ENCODE results near the gene INSL3.

DNA sequence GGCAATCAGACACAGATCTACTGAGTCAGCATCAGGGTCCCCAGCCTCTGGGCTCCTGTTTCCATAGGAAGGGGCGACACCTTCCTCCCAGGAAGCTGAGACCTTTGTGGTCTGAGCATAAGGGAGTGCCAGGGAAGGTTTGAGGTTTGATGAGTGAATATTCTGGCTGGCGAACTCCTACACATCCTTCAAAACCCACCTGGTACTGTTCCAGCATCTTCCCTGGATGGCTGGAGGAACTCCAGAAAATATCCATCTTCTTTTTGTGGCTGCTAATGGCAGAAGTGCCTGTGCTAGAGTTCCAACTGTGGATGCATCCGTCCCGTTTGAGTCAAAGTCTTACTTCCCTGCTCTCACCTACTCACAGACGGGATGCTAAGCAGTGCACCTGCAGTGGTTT lies 9.2 kb downstream of the INSL3 start:
- TF ChIP-seq KDM5A (IDR thresholded peaks at IDR 0.05; ENCODE audit: low read length) = no peak
- TF ChIP-seq, protein P1, sequence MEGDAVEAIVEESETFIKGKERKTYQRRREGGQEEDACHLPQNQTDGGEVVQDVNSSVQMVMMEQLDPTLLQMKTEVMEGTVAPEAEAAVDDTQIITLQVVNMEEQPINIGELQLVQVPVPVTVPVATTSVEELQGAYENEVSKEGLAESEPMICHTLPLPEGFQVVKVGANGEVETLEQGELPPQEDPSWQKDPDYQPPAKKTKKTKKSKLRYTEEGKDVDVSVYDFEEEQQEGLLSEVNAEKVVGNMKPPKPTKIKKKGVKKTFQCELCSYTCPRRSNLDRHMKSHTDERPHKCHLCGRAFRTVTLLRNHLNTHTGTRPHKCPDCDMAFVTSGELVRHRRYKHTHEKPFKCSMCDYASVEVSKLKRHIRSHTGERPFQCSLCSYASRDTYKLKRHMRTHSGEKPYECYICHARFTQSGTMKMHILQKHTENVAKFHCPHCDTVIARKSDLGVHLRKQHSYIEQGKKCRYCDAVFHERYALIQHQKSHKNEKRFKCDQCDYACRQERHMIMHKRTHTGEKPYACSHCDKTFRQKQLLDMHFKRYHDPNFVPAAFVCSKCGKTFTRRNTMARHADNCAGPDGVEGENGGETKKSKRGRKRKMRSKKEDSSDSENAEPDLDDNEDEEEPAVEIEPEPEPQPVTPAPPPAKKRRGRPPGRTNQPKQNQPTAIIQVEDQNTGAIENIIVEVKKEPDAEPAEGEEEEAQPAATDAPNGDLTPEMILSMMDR (IDR thresholded peaks at IDR 0.05; ENCODE audit: control extremely low read depth in 1 of 3, insufficient read depth in 1 of 3, low read depth in 1 of 3, low read length in 3 of 3) = no peak
- TF ChIP-seq SP2 (IDR thresholded peaks at IDR 0.05; ENCODE audit: low read length) = no peak
- TF ChIP-seq SAP30 (IDR thresholded peaks at IDR 0.05; ENCODE audit: insufficient read depth, insufficient replicate concordance, low read length) = no peak
- no peak for TF ChIP-seq JUN (IDR thresholded peaks at IDR 0.05; ENCODE audit: low read depth, low read length)
- no peak for TF ChIP-seq POLR2AphosphoS5 (IDR thresholded peaks at IDR 0.05; ENCODE audit: low read depth, low read length)
- no peak for TF ChIP-seq CHD2 (IDR thresholded peaks at IDR 0.05; ENCODE audit: low read length)
- no peak for TF ChIP-seq ZNF274 (IDR thresholded peaks at IDR 0.05; ENCODE audit: borderline replicate concordance, extremely low read depth, low read length)
- TF ChIP-seq TEAD4 (IDR thresholded peaks at IDR 0.05; ENCODE audit: low read depth, low read length) = no peak
- no peak for TF ChIP-seq EP300 (IDR thresholded peaks at IDR 0.05; ENCODE audit: borderline replicate concordance in 1 of 2, low read depth in 2 of 2, low read length in 2 of 2)
- no peak for TF ChIP-seq BRCA1 (IDR thresholded peaks at IDR 0.05; ENCODE audit: low read depth, low read length)

Data from H1 (cell line).